IPS-18a (cell line): ENCODE measurements around the gene EEF1AKMT2.

Experiments used
- H3K27ac ChIP-seq: one replicate; pipeline ENCODE4 v1.5.1; 2013; ENCODE audit warnings: low read length
- H3K27me3 ChIP-seq: one replicate; pipeline ENCODE4 v1.6.1; 2013; ENCODE audit warnings: mild to moderate bottlenecking, low read length; ENCODE audit not compliant: control insufficient read depth, insufficient read depth
- H3K36me3 ChIP-seq: one replicate; pipeline ENCODE4 v1.6.1; 2013; ENCODE audit warnings: low read depth, low read length; ENCODE audit not compliant: control insufficient read depth
- H3K4me1 ChIP-seq: one replicate; pipeline ENCODE4 v1.6.1; 2013; ENCODE audit warnings: low read depth, low read length; ENCODE audit not compliant: control insufficient read depth
- H3K4me3 ChIP-seq: one replicate; pipeline ENCODE4 v1.5.1; 2013; ENCODE audit warnings: low read length
- H3K9ac ChIP-seq: one replicate; pipeline ENCODE4 v1.6.1; 2013; ENCODE audit warnings: mild to moderate bottlenecking, low read length, moderate library complexity
- H3K9me3 ChIP-seq: one replicate; pipeline ENCODE4 v1.6.1; 2013; ENCODE audit warnings: low read depth, low read length; ENCODE audit not compliant: control insufficient read depth

EEF1AKMT2 gene

DNA sequence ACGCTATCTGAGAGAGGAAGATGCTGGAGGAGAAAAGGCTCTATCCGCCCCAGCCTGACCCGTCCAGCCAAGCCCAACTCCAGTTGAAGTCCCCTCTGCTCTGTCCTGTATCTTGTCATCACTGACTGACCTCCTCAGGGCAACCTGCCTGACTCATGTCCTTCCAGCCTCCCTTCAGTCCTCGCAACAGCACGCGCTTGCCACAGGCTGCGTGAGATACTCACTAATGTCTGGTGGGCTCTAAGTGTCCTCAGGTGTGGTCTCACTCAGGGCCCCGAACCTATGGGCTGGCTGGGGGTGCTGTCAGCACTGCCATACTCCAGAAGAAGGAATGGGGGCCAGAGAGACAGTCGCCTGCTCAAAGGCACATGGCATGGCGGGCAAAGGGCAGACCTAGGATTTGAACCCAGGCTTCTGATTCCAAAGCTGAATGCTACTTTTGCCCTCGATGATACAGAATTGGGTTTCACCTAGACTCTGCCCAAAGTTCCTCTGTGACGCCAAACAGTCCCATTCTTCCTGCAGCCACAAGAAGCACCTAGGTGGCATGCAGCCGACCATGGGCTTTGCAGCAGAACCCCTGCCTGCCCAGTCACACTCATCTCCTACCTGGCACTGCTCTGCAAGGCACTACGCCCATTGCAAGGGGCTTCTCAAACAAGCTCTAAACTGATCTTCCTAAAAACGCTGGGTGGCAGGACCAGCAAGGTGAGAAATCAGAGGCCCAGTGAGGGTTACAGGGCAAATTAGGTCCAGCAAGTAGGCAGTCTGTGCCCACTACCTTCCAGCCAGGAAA lies 56.0 kb downstream of the EEF1AKMT2 start:
- no peaks in the 10 kb centered on the region for H3K9me3 ChIP-seq
- H3K27ac ChIP-seq = no peak overlapping the region
- H3K4me1 ChIP-seq = peaks cover 41% of the 10 kb centered on the region
- H3K9ac ChIP-seq = no peak overlapping the region
- no peaks in the 10 kb centered on the region for H3K36me3 ChIP-seq
- no peak overlapping the region for H3K4me3 ChIP-seq
- H3K27me3 ChIP-seq = peaks cover 25% of the 10 kb centered on the region

DNA sequence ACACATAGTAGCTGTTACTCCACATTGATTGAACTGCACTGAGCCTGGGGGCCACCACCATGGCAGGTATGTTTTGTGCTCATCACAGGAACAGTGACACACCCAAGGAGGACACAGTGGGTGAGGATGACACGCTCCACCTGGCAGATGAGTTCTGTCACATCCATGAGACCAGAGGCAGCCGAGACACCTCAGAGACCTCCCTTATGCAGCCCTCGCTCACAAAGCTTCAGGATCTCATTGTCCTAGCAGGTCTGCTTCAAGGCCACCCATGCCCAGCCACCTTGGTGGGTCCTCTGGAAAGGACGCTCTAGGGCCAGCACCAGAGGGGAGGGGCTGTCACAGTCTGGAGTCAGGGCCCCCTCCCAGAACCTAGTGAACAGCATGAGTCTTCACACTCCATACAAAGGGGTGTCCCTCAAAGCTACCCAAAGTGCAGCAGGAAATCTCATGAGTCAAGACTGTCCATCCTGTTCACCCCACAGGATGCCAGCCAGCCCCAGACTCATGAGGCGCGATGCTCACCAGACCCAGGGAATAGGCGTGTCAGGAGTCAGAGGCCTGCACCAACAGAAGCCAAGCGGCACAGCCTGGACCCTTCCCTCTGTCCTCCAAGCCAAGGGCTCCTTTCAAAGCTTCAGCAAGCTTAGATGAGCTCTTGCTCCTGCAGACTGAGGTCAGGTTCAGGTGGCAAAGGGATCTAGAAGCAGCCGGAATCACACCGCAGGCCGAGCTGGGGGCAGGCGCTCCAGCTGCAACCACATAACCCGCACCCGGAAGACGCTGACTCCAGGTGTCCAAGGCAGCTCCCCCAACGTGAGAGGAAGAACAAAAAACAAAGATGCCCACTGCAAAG lies 57.1 kb downstream of the EEF1AKMT2 start:
- Histone ChIP-seq H3K27me3 (peaks cover 14% of the 10 kb centered on the region), H3K4me3 (no peak overlapping the region), H3K9me3 (no peaks in the 10 kb centered on the region), H3K27ac (no peak overlapping the region), H3K36me3 (no peaks in the 10 kb centered on the region), H3K4me1 (peaks cover 29% of the 10 kb centered on the region), H3K9ac (no peak overlapping the region)

DNA sequence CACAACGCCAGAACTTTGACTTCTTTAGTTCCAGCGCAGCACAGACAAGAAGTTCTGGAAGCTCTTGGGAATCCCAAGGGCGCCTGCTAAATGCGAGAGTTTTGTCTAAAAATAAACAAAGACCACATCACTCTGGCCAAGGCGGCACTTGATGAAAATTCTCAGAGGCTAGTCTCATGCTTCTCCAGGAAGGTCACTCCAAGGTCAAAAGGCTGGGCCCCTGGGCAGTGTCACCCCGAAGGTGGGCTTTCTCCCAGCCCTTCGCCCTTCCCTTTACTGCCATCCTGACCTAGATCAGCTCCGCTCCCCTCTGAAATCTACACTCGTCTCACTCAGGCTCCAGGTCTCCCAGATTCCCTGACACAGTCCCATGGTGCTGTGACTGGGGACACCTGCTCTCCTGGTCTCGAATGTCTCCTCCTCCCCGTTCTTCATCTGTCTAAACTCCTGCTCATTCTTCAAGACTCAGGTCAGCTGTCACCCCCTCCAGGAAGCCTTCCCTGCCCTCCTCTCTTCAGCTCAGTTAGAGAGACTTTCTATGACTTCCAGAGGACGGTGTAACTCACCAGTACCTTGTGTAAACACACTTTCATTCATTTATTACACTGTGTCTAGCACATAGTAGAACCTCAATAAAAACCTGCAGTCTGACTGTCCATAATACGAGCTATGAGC lies 58.0 kb downstream of the EEF1AKMT2 start:
- no peak overlapping the region for H3K9ac ChIP-seq
- no peak overlapping the region for H3K4me3 ChIP-seq
- H3K9me3 ChIP-seq = no peaks in the 10 kb centered on the region
- no peak overlapping the region for H3K27ac ChIP-seq
- peaks cover 6% of the 10 kb centered on the region for H3K27me3 ChIP-seq
- peaks cover 26% of the 10 kb centered on the region for H3K4me1 ChIP-seq
- H3K36me3 ChIP-seq = no peaks in the 10 kb centered on the region

DNA sequence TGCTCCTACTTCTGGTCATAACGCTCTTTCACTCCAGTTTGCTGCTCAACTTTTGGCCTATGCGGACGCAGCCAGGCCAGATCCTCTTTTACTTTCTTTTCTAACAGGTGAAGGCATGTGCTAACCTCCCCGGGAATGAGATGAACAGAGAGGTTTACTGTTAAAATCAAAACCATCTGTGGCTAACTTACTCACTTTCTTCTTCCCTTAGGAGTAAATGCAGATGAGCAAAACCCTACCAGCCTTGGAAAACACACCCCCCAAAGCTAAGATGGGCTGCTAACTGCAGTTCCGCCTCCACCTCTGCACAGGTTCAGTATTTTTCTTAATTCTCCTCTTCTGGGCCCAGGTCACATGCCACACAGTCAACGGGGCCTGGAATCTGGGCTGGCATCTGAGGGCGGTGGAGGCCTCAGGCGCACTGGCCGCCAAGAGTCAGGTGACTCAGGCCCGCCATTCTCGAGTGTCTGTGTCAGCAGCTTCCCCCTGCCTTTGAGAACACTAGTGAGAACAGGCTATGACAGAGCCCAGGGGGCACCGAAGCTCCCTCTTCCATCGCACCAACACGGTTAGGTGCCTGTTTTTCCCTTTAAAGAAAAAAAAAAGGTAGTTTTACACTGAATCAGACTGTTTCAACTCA lies 58.6 kb downstream of the EEF1AKMT2 start:
- H3K27me3 ChIP-seq = no peaks in the 10 kb centered on the region
- H3K9ac ChIP-seq = no peak overlapping the region
- no peak overlapping the region for H3K27ac ChIP-seq
- H3K4me1 ChIP-seq = peaks cover 24% of the 10 kb centered on the region
- H3K36me3 ChIP-seq = no peaks in the 10 kb centered on the region
- H3K9me3 ChIP-seq = no peaks in the 10 kb centered on the region
- H3K4me3 ChIP-seq = no peak overlapping the region

DNA sequence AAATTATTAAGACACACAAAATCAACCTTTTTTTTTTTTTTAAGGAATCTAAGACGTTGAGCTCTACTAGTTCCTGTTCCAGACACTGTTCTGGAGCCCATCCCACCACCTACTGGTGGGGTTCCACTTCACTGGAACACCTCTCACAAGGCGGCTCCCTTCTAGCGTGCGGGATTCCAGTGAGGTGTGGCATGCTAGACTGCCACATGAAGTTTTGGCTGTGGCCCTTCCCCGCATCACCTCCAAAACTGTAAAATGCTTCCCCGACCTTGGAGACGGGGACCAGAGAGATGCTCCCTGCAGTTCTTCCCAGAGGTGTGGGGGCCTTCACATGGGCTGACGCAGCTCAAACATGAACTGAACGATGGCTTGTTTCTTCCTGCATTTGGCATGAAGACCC lies 60.1 kb downstream of the EEF1AKMT2 start:
- Histone ChIP-seq H3K4me3 (no peak overlapping the region), H3K36me3 (no peaks in the 10 kb centered on the region), H3K27ac (no peak overlapping the region), H3K9me3 (no peaks in the 10 kb centered on the region), H3K4me1 (peaks cover 9% of the 10 kb centered on the region), H3K9ac (no peak overlapping the region), H3K27me3 (no peaks in the 10 kb centered on the region)

DNA sequence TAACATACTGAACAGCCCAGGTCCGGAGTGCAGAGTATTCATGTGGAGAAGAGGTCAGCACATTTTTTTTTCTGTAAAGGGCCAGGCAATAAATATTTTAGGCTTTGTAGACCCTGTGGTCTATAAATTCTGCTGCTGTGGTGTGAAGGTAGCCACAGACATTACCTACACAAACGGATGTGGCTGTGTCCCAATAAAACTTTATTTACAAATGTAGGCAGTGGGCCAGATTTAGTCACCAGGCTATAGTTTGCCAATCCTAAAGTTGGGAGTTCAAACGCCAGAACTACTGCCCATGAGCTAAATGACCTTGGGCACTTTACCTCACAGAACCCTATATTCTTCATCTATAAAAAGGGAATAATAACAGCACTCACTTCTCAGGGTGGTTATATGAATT lies 60.9 kb downstream of the EEF1AKMT2 start:
- Histone ChIP-seq H3K9ac (no peak overlapping the region), H3K9me3 (no peaks in the 10 kb centered on the region), H3K27me3 (no peaks in the 10 kb centered on the region), H3K27ac (no peak overlapping the region), H3K4me1 (peaks cover 8% of the 10 kb centered on the region), H3K4me3 (no peak overlapping the region), H3K36me3 (no peaks in the 10 kb centered on the region)

DNA sequence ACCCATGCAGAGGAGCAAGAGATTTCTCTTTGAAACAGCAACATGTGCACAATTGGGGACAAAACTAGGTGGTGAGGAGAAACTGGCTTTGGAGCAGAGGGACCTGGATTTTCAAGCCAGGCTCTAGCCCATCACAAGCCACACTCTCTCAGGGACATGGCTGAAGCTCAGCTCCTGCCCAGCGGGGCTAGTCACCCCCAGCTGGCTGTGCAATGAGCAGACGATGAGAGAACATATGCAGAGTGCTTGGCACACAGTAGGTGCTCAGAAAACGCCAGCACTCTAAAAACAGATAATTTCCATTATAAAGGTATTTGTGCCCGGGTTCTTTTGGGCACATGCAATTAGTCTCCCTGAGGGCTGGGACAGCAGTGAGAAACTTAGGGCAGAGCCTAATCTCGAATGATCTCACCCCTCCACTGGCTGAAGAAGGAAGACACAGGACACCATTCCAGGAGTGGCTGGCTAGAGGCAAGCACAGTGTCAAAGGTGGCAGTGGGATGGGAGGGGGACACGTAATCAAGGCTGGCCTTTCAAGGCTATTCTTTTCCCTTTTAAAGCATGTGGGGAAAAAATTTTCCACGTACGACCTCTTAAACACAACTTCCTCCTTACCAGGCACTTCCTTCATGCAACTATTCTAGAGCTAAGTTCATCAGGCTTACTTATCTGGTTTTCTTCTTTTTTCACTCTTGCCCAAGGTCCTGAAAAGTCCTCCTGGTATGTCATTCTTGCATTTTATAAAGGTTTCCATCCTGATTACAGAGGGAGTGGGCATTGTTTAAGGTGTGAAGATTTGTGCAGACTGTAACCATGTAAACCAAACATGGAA lies 62.6 kb downstream of the EEF1AKMT2 start:
- Histone ChIP-seq H3K9ac (no peak overlapping the region), H3K27ac (no peak overlapping the region), H3K4me3 (no peak overlapping the region), H3K4me1 (peaks cover 13% of the 10 kb centered on the region), H3K9me3 (no peaks in the 10 kb centered on the region), H3K36me3 (no peaks in the 10 kb centered on the region), H3K27me3 (no peaks in the 10 kb centered on the region)

DNA sequence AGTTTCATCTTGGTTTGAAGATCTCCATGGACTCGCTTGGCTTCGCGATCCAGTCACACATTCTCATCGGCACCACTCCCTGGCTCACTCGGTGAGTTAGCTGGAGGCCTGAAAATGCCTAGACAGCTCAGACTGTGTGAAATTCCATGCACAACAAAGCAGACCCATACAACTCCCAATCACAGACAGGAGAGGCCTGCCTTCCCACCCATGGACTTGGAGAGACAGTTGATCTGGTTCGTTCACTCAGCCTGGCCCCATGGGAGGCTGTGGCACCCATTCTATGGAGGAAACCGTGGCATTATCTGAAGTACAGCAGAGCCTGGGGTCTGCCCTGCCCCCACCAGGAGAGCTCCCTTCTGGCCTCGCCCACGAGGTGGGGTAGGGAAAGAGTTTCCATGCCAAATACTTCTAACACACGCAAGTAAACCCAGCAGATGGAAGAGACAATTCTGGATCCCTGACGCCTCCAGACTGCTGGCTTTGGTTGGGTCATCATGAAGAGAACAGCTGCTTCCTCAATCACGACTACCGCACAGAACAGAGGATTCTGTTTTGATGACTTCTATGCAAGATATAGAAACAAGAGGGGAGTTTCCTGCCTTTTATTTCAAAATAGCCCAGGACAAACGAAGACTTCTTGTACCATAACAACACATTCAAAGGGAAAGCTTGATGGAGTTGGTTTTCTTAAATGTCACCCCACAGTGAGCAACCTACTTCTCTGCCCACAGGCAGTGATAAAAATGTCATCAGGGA lies 63.4 kb downstream of the EEF1AKMT2 start:
- Histone ChIP-seq H3K9ac (no peak overlapping the region), H3K36me3 (no peaks in the 10 kb centered on the region), H3K4me1 (peaks cover 13% of the 10 kb centered on the region), H3K27ac (no peak overlapping the region), H3K27me3 (no peaks in the 10 kb centered on the region), H3K4me3 (no peak overlapping the region), H3K9me3 (no peaks in the 10 kb centered on the region)

DNA sequence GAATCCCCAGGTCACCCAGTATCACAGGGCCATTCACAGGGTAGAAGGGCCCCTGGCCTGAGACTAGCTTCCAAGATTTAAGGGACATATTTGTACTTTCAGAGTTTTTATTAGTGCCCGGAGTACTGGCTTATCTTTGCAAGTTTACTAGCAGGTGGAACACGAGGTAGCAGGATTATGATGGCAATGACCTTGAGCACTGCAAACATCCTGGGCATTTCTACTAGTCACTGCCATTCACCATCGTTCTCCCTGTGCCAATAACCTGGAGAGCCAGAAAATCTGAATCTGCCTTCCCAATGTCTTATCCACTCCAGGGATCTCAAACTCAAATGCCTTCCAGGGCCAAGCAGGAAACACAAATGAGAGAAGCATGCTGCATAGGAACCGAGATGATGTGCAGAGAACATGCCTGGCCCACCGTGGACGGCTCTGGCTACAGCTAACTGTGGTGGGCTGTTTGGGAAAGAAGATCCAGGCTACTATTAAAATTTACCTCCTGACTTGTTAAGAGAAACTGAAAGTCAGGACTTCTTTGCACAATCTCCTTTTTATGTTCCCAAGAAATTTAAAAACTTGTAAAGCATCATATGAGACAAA lies 64.2 kb downstream of the EEF1AKMT2 start:
- no peak overlapping the region for H3K4me3 ChIP-seq
- no peaks in the 10 kb centered on the region for H3K36me3 ChIP-seq
- H3K27me3 ChIP-seq = no peaks in the 10 kb centered on the region
- H3K9me3 ChIP-seq = no peaks in the 10 kb centered on the region
- H3K9ac ChIP-seq = no peak overlapping the region
- H3K4me1 ChIP-seq = peaks cover 13% of the 10 kb centered on the region
- no peak overlapping the region for H3K27ac ChIP-seq

DNA sequence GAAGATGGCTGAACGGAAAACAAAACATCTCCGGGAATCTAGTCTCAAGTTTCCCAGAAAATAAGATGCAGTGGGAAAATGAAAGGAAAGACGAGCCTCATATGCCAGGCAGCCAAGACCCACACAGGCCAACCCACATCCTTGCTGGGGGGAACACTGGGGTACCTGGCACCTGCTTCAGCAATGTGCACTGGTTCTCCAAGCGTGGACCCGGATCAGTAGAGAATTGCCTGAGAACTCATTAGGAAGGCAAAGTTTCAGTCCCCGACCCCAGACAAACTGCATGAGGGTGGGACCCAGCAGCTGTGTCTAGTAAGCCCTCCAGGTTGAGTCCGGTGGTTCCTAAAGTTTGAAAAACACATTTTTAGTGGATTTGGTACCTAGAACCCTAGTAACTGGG lies 65.9 kb downstream of the EEF1AKMT2 start:
- Histone ChIP-seq H3K9me3 (no peaks in the 10 kb centered on the region), H3K9ac (no peak overlapping the region), H3K4me1 (peaks cover 13% of the 10 kb centered on the region), H3K4me3 (no peak overlapping the region), H3K27me3 (no peaks in the 10 kb centered on the region), H3K27ac (no peak overlapping the region), H3K36me3 (no peaks in the 10 kb centered on the region)
